Suprapubic skin (tissue), 4 donors: ENCODE results near the gene BMPR2.

Experiments used
- CTCF ChIP-seq, 2 donors: fragments of 200-600 bp in 1 of 2; fragments of 450-650 bp in 1 of 2; sonication (generic) in 1 of 2; IDR thresholded peaks; one replicate each; pipeline ENCODE4 v1.5.1; 2016 to 2019; ENCODE audit warnings: antibody characterized with exemption in 2 of 2, mild to moderate bottlenecking in 1 of 2, moderate library complexity in 1 of 2
- EP300 ChIP-seq: sonication (generic); formaldehyde crosslinking; IDR thresholded peaks from one replicate; pipeline ENCODE4 v1.6.1; 2017; ENCODE audit warnings: antibody characterized with exemption
- POLR2A ChIP-seq, 2 donors: fragments of 450-650 bp; IDR thresholded peaks; one replicate each; pipeline ENCODE4 v1.6.1; 2017; ENCODE audit warnings: antibody characterized with exemption in 2 of 2, mild to moderate bottlenecking in 2 of 2, moderate library complexity in 2 of 2
- POLR2AphosphoS5 ChIP-seq, 3 donors: sonication (generic); formaldehyde crosslinking; IDR thresholded peaks; one replicate each; pipeline ENCODE4 v1.6.1; 2017; ENCODE audit warnings: antibody characterized with exemption in 3 of 3

- no peak for TF ChIP-seq CTCF (IDR thresholded peaks at IDR 0.05)
- no peak for TF ChIP-seq POLR2A (IDR thresholded peaks at IDR 0.05)
- TF ChIP-seq EP300: no peak
- TF ChIP-seq POLR2AphosphoS5 (IDR thresholded peaks at IDR 0.05): no peak
Observed at GRCh38 chr2:202449344-202449743, 73.2 kb downstream of the BMPR2 start.
